ENCODE results near the gene ESPNL.

GRCh38 chr2:238165288-238165921, 65.3 kb downstream of the ESPNL start:
- TF ChIP-seq TAF1 (conservative IDR thresholded peaks at IDR 0.05) (no peak), HNF4A (conservative IDR thresholded peaks at IDR 0.05) (no peak), MAX (IDR thresholded peaks at IDR 0.05) (no peak), REST (IDR thresholded peaks at IDR 0.05) (no peak), CTCF (IDR thresholded peaks at IDR 0.05; ENCODE audit: low read depth, low read length, missing input control) (no peak), ATF3 (IDR thresholded peaks at IDR 0.05) (no peak), SP1 (IDR thresholded peaks at IDR 0.05) (no peak), JUND (IDR thresholded peaks at IDR 0.05) (no peak), EGR1 (IDR thresholded peaks at IDR 0.05; ENCODE audit: low read depth in 2 of 2) (no peak), GABPA (IDR thresholded peaks at IDR 0.05 in 1 of 2, conservative IDR thresholded peaks at IDR 0.05 in 1 of 2) (no peak), RAD21 (IDR thresholded peaks at IDR 0.05) (no peak), YY1 (IDR thresholded peaks at IDR 0.05) (no peak), ZBTB33 (IDR thresholded peaks at IDR 0.05) (no peak), NR2F2 (IDR thresholded peaks at IDR 0.05) (no peak)
